Measurements from ENCODE around the gene C21orf91.

Gene C21orf91

DNA sequence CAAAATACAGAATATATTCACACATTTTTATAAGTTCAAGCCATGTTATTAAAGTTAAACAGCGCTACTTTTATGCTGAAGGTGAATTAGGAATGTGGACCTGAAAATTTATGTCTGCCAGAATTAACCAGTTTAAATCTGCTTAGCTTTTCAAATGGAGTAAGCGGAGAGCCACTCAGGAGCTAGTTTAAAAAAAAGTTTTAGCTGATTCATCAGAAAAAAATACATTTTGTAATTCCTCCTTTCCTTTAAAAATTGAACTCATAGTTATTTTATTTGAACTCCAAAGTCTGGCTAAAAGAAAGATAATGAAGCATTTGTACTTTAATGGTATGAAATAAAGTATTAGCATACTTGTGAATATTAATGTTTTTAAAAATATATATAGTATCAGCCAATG lies 21.2 kb downstream of the C21orf91 start:
- no peak for TF ChIP-seq CTCF (IDR thresholded peaks at IDR 0.05; ENCODE audit: low read depth, low read length)
- no peak for DNase-seq (ENCODE audit: extremely low read depth, low read depth)

DNA sequence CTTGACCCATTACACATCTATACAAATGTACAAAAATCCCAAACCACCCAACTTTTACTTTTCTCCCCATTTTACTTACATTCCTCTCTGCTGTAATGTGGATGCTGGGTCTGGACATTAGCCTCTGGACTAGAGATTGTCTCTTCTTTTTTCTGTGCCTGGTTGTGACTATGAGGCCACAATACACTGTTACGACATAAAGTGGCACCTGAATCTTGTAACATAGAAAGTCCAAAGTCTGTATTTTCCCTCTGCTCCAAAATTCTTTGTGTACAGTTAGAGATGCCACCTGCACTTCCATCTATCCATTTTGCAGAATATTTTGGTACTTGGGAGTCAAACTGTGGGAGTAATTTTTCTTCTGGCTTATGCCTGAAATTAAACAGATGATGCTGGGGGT lies 22.7 kb downstream of the C21orf91 start:
- DNase-seq (ENCODE audit: extremely low read depth, low read depth) = no peak
- TF ChIP-seq CTCF (IDR thresholded peaks at IDR 0.05; ENCODE audit: low read depth, low read length) = no peak

GRCh38 chr21:17796037-17796403 lies 23.1 kb downstream of the C21orf91 start:
- no peak for TF ChIP-seq CTCF (IDR thresholded peaks at IDR 0.05; ENCODE audit: low read depth, low read length)

GRCh38 chr21:17795146-17796036 lies 23.8 kb downstream of the C21orf91 start:
- TF ChIP-seq CTCF (IDR thresholded peaks at IDR 0.05; ENCODE audit: low read depth, low read length) = no peak
- DNase-seq (ENCODE audit: extremely low read depth, low read depth) = no peak

More at GRCh38 chr21:17796037-17796403, 23.1 kb downstream of the C21orf91 start:
- DNase-seq (ENCODE audit: extremely low read depth, low read depth) = no peak

DNA sequence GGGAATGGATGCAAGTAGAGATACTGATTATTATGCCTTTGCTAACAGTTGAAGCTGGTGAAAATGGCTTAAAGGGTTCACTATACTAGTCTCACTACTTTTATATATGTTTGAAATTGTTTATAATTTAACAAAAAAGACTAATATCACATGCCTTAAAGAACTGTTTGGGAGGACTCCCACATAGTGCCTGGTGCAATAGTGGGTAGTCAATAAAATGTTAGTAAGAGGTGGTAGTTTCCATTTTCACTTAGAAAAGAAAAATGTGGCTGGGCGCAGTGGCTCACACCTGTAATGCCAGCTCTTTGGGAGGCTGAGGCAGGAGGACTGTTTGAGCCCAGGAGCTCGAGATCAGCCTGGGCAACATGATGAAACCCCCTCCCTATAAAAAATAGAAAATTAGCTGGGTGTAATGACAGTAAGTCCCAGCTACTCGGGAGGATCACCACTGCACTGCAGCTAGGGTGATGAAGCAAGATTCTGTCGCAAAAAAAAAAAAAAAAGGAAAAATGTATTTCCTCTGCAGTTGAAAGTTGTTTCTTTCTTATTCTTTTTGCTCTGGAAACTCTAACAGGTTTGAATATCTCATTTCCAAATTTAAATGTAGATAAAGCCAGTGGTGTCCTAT lies 24.5 kb downstream of the C21orf91 start:
- DNase-seq (ENCODE audit: extremely low read depth, low read depth) = no peak
- TF ChIP-seq CTCF (IDR thresholded peaks at IDR 0.05; ENCODE audit: low read depth, low read length) = no peak

GRCh38 chr21:17793246-17794123 lies 25.7 kb downstream of the C21orf91 start:
- peak; percentile 22 for DNase-seq (ENCODE audit: extremely low read depth, low read depth)

More at GRCh38 chr21:17793246-17794123, 25.7 kb downstream of the C21orf91 start:
- no peak for TF ChIP-seq CTCF (IDR thresholded peaks at IDR 0.05; ENCODE audit: low read depth, low read length)

Data from AG09319 (cell line).